Neural progenitor cell (in vitro differentiated cells): ENCODE data around the gene RAB40A.

Experiments used
- EZH2 ChIP-seq: fragments of 200-600 bp; sonication (generic); IDR thresholded peaks from 2 replicates; pipeline ENCODE4 v1.6.1; 2017; ENCODE audit warnings: antibody characterized with exemption, mild to moderate bottlenecking, moderate library complexity
- EZH2phosphoT487 ChIP-seq: fragments of 200-600 bp; sonication (generic); IDR thresholded peaks from 2 replicates; pipeline ENCODE4 v1.6.1; 2017; ENCODE audit warnings: antibody characterized with exemption

GRCh38 chrX:103565197-103565596, 45.9 kb upstream of the RAB40A start:
- TF ChIP-seq EZH2 (no peak), EZH2phosphoT487 (no peak)
